Smooth muscle cell (in vitro differentiated cells): ENCODE results near the gene PUS3. TPM values are rescaled to one million over a fixed set of nuclear protein-coding genes. Genes with fewer than 3 reads are reported as not detected.

Source experiments
- DNase-seq: peaks from one replicate; lab custom pipeline; 2025; ENCODE audit not compliant: unreplicated experiment; lab: John Stamatoyannopoulos, UW
- H2AFZ ChIP-seq: fragments of 200-600 bp; sonication (generic); 2 replicates; pipeline ENCODE4 v1.6.0; 2016; ENCODE audit warnings: antibody characterized with exemption, low read depth, mild to moderate bottlenecking
- H3F3A ChIP-seq: fragments of 200-600 bp; sonication (generic); 2 replicates; pipeline ENCODE4 v1.6.0; 2017; ENCODE audit warnings: antibody characterized with exemption, low read depth
- H3K27ac ChIP-seq: fragments of 200-600 bp; sonication (generic); 2 replicates; pipeline ENCODE4 v1.5.1; 2016; ENCODE audit warnings: low read depth, mild to moderate bottlenecking
- H3K27me3 ChIP-seq: fragments of 200-600 bp; sonication (generic); 2 replicates; pipeline ENCODE4 v1.6.1; 2016; ENCODE audit warnings: low read depth, mild to moderate bottlenecking
- H3K36me3 ChIP-seq: fragments of 200-600 bp; sonication (generic); 2 replicates; pipeline ENCODE4 v1.5.1; 2016; ENCODE audit warnings: low read depth
- H3K4me1 ChIP-seq: fragments of 200-600 bp; sonication (generic); 2 replicates; pipeline ENCODE4 v1.5.1; 2016; ENCODE audit warnings: low read depth
- H3K4me2 ChIP-seq: fragments of 200-600 bp; sonication (generic); 2 replicates; pipeline ENCODE4 v1.6.0; 2016; ENCODE audit warnings: mild to moderate bottlenecking
- H3K4me3 ChIP-seq: fragments of 200-600 bp; sonication (generic); 2 replicates; pipeline ENCODE4 v1.5.1; 2016; ENCODE audit warnings: mild to moderate bottlenecking
- H3K79me2 ChIP-seq: fragments of 200-600 bp; sonication (generic); 2 replicates; pipeline ENCODE4 v1.6.0; 2016; ENCODE audit warnings: low read depth, mild to moderate bottlenecking
- H3K9ac ChIP-seq: fragments of 200-600 bp; sonication (generic); 2 replicates; pipeline ENCODE4 v1.6.0; 2016; ENCODE audit warnings: low read depth
- H3K9me3 ChIP-seq: fragments of 200-600 bp; sonication (generic); replicated peaks from 2 replicates; pipeline ENCODE4 v1.5.1; 2016; ENCODE audit warnings: low read depth
- H4K20me1 ChIP-seq: fragments of 200-600 bp; sonication (generic); 2 replicates; pipeline ENCODE4 v1.6.0; 2016; ENCODE audit warnings: low read depth
- CTCF ChIP-seq: fragments of 200-600 bp; sonication (generic); IDR thresholded peaks from 2 replicates; pipeline ENCODE4 v1.5.1; 2017; ENCODE audit warnings: borderline replicate concordance, mild to moderate bottlenecking, antibody characterized with exemption; ENCODE audit not compliant: insufficient read depth, poor library complexity, severe bottlenecking
- WGBS: methylation state at CpG from one replicate; pipeline ENCODE4 v1.1.7; 2016; ENCODE audit warnings: low lambda C conversion rate; 5-methylcytosine and 5-hydroxymethylcytosine counted together
- polyA plus RNA-seq: library from polyadenylated mRNA; unstranded; fragments of >200 nt; fragmentation: Nextera tagmentation; extraction: Ambion mirVana; gene quantifications from 2 replicates; pipeline ENCODE4 v1.2.1, GENCODE V29; 2016
- total RNA-seq: library from RNA; depleted of rRNA; stranded (reverse); fragments of >200 nt; gene quantifications from 2 replicates; pipeline ENCODE4 v1.2.3, GENCODE V29; 2014

Gene PUS3
- total and polyA plus RNA-seq, 2 experiments from 2014 or later: 12.2 to 20.3 TPM

DNA sequence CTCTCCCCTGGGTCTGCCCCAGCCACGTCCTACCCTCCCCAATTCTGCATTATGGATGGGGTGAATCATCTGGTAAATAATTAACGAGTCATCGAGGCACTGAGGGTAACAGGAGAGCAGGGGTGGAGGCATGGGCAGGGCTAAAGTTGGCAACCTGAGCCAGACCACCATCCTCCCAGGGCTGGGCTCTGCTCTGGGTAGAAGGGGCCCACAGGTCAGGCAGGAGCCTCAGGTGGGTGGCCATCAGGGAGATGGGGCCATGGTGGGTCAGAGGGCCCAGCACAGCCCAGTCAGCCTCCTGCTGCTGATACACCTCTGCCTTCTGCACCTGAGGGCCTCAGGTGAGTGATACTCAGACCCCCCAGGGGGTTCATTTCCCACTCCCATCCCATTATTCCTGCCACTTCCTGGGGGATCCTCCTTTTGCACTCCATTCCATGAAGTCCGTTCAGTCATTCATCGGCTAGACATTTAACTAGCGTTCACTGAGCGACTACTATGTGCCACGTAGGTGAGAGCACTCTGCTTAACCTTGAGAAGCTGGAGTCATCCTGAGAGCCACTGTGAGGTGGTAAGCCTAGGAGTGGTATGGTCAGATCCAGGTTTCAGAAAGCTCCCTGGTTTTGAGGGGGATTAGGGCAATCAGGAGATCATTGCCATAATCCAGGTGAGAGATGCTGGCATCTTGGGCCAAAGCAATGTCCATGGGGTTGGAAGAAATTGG, 43.0 kb upstream of the PUS3 start, which contains the start of gene VSIG10L2:
VSIG10L2 (plus strand) TSS at position 248 of the 724 bp plus-strand sequence; CDS start at position 260, 12 bp downstream.
- H3K9me3 ChIP-seq: no peaks in the 10 kb centered on the region
- H3K4me3 ChIP-seq: no peak within 1 kb of the TSS
- H3K79me2 ChIP-seq: no peaks in the 10 kb centered on the region
- no peaks in the 10 kb centered on the region for H3K36me3 ChIP-seq
- no peak within 1 kb of the TSS for H3K27ac ChIP-seq
- H3K4me1 ChIP-seq: peaks cover 3% of the 10 kb centered on the region
- no peak within 1 kb of the TSS for H3K9ac ChIP-seq
- no peak within 1 kb of the TSS for H3K4me2 ChIP-seq
- no peaks in the 10 kb centered on the region for H3F3A ChIP-seq
- DNase-seq: no peak
- no peaks in the 10 kb centered on the region for H4K20me1 ChIP-seq
- TF ChIP-seq CTCF: no peak
- H3K27me3 ChIP-seq: no peaks in the 10 kb centered on the region
- H2AFZ ChIP-seq: no peak within 1 kb of the TSS
- WGBS: 87% methylated on average over 8 of the region's 8 CpGs

DNA sequence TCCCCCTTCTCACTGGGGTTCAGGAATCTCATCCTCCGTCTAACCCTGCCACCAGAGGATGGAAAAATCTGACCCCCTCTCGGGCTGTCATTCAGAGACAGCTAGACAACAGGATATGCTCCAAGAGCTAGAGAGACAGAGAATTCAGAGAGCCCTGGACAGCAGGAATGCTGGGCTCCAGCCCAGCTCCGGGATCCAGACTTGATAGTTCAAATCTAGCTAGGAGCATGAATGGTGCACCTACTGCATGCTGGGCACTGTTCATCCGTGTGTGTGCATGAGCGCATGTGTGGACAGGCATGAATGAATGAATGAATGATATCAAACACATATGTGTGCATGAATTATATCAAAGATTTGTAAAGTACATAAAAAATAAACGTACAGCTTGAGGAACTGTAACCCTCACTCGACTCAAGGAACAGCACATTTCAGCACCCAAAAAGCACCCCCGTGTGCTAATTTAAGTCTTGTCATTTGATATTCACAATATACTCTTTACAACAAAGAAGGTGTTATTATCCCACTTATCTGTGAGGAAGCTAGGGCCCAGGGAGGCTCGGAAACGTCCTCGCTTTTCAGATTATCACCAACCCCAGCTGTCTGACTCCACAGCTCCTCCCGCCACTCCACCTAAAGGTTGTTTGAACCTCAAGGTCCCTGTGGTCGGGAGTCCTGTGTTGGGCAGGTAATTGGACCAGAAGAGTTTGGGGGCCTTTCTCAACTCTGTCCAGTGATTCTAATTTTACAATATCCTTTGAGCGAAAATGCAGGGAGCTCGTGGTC, 42.2 kb upstream of the PUS3 start:
- no peak for DNase-seq
- 85% methylated on average over 15 of the region's 15 CpGs for WGBS
- H3K79me2 ChIP-seq: no peaks in the 10 kb centered on the region

DNA sequence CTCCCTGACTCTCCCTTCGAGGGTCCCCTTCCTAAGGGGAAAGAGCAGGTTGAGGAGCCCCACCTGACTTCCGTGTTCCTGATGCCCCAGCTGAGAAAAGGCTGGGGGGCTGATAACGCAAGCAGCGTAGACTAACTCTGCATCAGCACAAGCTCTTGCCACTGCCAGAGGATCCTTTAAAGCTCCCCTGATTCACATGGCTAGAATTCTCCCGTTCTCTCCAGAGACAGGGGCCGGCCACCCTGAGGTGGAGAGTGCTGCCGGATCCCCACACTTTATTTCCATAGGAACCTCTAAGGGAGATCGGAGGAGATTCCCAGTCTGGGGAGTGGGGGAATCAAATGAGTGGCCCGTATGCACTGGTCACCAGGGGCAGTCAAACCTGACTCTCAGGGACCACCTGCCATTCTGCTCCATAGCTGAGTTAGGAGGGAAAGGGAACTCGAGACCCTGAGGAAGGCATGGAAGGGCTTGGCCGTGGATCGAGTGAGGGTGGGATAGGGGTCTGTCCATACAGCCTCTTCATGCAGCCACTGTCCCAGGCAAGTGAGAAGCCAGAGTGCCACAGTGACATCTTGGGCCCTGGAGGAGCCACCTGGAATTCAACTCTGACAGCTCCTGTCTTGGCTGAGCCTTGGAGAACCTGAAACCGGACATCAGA, 41.5 kb upstream of the PUS3 start:
- no peak overlapping the region for H3K4me3 ChIP-seq
- H3K9me3 ChIP-seq: no peaks in the 10 kb centered on the region
- no peaks in the 10 kb centered on the region for H4K20me1 ChIP-seq
- TF ChIP-seq CTCF: no peak
- H3K9ac ChIP-seq: no peak overlapping the region
- no peaks in the 10 kb centered on the region for H3F3A ChIP-seq
- DNase-seq: no peak
- H3K4me1 ChIP-seq: peaks cover 3% of the 10 kb centered on the region
- H3K4me2 ChIP-seq: no peak overlapping the region
- H3K79me2 ChIP-seq: no peaks in the 10 kb centered on the region
- no peak overlapping the region for H2AFZ ChIP-seq
- no peaks in the 10 kb centered on the region for H3K36me3 ChIP-seq
- WGBS: 88% methylated on average over 13 of the region's 13 CpGs
- no peak overlapping the region for H3K27ac ChIP-seq
- H3K27me3 ChIP-seq: no peaks in the 10 kb centered on the region

More for the DNA sequence above, 42.2 kb upstream of the PUS3 start:
- Histone ChIP-seq H3K4me3 (no peak overlapping the region), H3F3A (no peaks in the 10 kb centered on the region), H3K4me2 (no peak overlapping the region), H4K20me1 (no peaks in the 10 kb centered on the region), H3K4me1 (peaks cover 3% of the 10 kb centered on the region), H2AFZ (no peak overlapping the region), H3K36me3 (no peaks in the 10 kb centered on the region), H3K9ac (no peak overlapping the region), H3K27me3 (no peaks in the 10 kb centered on the region), H3K27ac (no peak overlapping the region), H3K9me3 (no peaks in the 10 kb centered on the region)
- TF ChIP-seq CTCF: no peak
